DMS 273 (cell line): Measurements from ENCODE around the gene RALGPS2.

Experiments
- DNase-seq: peaks from one replicate; lab custom pipeline; 2025; ENCODE audit not compliant: unreplicated experiment; lab: John Stamatoyannopoulos, UW

RALGPS2 gene

DNA sequence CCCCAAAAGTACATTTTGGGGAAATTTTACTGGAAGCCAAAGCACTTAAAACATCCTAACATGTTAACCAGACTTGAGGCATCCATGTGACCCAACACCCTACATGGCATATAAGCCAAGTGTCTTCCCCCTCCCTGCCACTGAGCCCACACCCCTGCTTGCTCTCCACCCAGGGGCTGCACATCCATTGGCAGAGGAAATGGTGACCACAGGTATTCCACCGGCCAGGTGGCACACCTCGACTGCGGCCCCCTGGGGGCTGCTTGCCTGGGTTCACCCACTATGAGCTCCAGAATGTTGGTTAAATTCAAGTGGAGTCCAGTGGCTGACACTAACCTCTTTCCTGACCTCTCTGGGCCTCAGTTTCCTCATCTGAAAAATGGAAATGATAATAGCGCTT is 236.3 kb downstream of the RALGPS2 start:
- DNase-seq: no peak

DNA sequence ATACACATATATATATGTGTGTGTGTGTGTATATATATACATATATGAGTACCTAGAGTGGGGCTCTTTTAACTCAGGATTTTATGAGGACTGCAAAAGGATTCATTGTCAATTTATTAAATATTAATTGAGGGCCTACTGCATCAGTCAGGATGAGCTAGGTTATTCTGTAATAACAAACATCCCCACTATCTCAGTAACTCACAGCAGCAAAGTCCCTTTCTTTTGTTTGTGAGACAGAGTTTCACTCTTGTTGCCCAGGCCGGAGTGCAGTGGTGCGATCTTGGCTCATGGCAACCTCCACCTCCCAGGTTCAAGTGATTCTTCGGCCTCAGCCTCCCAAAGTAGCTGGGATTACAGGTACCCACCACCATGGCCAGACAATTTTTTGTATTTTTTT is 236.8 kb downstream of the RALGPS2 start:
- DNase-seq: no peak

DNA sequence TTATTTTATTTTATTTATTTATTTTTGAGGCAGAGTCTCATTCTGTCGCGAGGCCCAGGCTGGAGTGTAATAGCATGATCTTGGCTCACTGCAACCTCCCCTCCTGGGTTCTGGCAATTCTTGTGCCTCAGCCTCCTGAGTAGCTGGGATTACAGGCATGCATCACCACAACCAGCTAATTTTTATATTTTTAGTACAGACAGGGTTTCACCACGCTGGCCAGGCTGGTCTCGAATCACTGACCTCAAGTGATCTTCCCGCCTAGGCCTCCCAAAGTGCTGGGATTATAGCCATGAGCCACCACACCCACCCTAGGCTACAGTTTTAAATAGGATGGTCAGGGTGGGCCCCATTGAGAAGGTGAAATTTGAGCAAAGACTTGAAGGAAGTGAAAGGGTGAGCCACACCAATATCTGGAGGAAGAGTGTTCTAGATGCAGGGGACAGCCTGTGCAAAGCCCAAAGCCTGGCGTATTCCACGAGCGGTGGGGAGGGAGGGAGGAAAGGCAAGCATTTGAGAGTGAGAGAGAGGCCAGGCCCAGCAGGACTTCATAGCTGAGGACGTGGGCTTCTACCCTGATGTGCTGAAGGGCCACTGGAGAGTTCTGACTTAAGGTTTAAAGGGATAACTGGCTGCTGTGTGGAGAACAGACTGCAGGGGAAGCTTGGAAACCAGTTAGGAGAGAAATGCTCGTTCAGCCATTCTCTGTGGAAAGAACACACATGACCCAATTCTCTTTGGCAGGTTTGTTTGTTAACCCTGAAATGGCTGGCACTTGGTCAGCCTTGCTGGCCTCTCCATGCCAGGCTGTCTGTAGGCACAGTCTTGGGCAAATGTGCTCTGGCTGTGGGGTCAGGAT is 238.0 kb downstream of the RALGPS2 start:
- DNase-seq: no peak

DNA sequence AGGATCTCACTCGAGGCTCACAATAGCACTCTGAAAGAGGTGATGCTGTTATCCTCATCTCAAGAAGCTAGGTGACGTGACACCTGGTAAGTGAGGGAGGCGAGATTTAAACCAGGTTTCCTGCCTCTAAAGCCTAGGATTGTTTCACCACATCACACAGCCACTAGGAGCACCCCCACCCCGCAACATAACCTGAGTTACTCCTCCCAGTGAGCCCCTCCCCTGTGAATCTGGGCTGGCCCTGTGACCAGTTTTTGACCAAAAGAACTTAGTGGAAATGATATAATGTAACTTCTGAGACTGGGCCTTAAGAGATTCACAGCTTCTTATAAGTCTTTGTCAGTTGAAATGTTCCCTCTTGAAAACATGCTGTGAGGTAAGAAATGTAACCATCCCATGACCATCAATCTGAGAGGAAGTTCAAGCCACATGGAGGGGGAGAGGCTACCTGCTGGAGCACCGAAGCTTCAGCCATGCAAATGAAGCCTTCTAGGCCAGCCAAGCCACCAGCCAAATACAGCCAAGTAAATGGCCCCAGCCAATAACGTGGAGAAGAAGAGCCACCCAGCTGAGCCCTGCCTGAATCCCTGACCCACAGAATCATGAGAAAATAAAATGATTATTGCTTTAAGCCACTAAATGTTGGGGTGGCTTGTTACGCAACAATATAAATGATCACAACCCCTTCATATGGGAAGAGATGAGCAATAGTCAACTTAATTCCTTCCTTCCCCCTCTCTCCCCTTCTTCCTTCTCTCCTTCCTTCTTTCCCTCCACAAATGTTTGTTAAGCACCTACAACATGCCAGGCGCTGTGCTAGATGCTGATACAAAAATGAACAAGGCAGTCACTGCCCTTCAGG is 239.7 kb downstream of the RALGPS2 start:
- DNase-seq: no peak

GRCh38 chr1:178966312-178966711 is 241.3 kb downstream of the RALGPS2 start:
- DNase-seq: no peak

GRCh38 chr1:178969226-178969987 is 244.4 kb downstream of the RALGPS2 start:
- no peak for DNase-seq

DNA sequence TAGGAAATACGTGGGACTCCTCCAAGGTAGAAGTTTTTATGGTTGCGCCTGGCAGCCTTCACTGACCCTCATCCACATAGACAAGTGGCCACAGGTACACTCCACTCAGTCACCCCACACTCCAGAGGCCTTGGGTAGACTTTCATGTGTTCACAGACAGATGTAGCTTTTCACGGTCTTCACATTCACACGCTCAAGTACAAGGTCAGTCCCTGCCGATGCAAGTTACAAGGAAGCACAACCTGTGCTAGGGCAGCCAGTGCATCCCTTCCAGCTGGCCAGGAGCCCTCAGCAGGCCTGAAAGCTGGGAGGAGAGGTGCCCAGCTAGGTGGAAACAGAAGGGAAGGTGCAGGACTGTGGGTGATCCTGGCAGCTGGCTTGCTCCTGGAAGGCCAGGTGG is 245.1 kb downstream of the RALGPS2 start:
- DNase-seq: no peak
